ENCODE data around the gene ANKRD35.
A peak's percentile ranks its signal among the peaks of the same experiment; 100 is the strongest.

Gene ANKRD35

GRCh38 chr1:145893306-145894055, 7.8 kb upstream of the ANKRD35 start:
- DNase-seq (ENCODE audit: low read depth): no peak

- peak; percentile 40 for DNase-seq (ENCODE audit: low read depth)
Measured at GRCh38 chr1:145892486-145893087, 6.9 kb upstream of the ANKRD35 start.

GRCh38 chr1:145891587-145892485, 6.2 kb upstream of the ANKRD35 start:
- DNase-seq (ENCODE audit: low read depth): peak; percentile 100

- no peak for DNase-seq (ENCODE audit: low read depth)
Measured at GRCh38 chr1:145891143-145891542, 5.5 kb upstream of the ANKRD35 start.

- DNase-seq (ENCODE audit: low read depth): no peak
Measured at GRCh38 chr1:145889722-145890121, 4.1 kb upstream of the ANKRD35 start.

GRCh38 chr1:145887631-145888030, 2.0 kb upstream of the ANKRD35 start:
- no peak for DNase-seq (ENCODE audit: low read depth)

- DNase-seq (ENCODE audit: low read depth): no peak
Measured at GRCh38 chr1:145886816-145887215, 1.1 kb upstream of the ANKRD35 start.

- no peak for DNase-seq (ENCODE audit: low read depth)
Measured at GRCh38 chr1:145886390-145886789, 724 bp upstream of the ANKRD35 start.

GRCh38 chr1:145884675-145885074, 991 bp downstream of the ANKRD35 start:
- DNase-seq (ENCODE audit: low read depth): peak; percentile 48

GRCh38 chr1:145879775-145880174, 5.9 kb downstream of the ANKRD35 start:
- DNase-seq (ENCODE audit: low read depth): no peak

- peak; percentile 36 for DNase-seq (ENCODE audit: low read depth)
Measured at GRCh38 chr1:145878724-145879123, 6.9 kb downstream of the ANKRD35 start.

GRCh38 chr1:145877923-145878486, 7.7 kb downstream of the ANKRD35 start:
- DNase-seq (ENCODE audit: low read depth): peak; percentile 43

GRCh38 chr1:145874646-145875045, 11.0 kb downstream of the ANKRD35 start:
- DNase-seq (ENCODE audit: low read depth): no peak

GRCh38 chr1:145871994-145872924, 13.4 kb downstream of the ANKRD35 start:
- peak; percentile 63 for DNase-seq (ENCODE audit: low read depth)

GRCh38 chr1:145868232-145868631, 17.4 kb downstream of the ANKRD35 start:
- no peak for DNase-seq (ENCODE audit: low read depth)

GRCh38 chr1:145863282-145864018, 22.2 kb downstream of the ANKRD35 start:
- no peak for DNase-seq (ENCODE audit: low read depth)

GRCh38 chr1:145859491-145860023, 26.1 kb downstream of the ANKRD35 start:
- peak; percentile 93 for DNase-seq (ENCODE audit: low read depth)

- peak; percentile 97 for DNase-seq (ENCODE audit: low read depth)
Measured at GRCh38 chr1:145858901-145859490, 26.7 kb downstream of the ANKRD35 start, which contains the start of gene PIAS3. Gene PIAS3, minus strand, starts transcription at chr1:145859081. Its CDS starts 91 bp downstream, at chr1:145858990.

- peak; percentile 67 for DNase-seq (ENCODE audit: low read depth)
Measured at GRCh38 chr1:145858238-145858900, 27.3 kb downstream of the ANKRD35 start.
